ENCODE measurements around the gene FAM120C. TPM values are rescaled to one million over a fixed set of nuclear protein-coding genes. Genes with fewer than 3 reads are reported as not detected.

The FAM120C gene
- total RNA-seq, 1 experiment from 2014 or later: 10.6 TPM

DNA sequence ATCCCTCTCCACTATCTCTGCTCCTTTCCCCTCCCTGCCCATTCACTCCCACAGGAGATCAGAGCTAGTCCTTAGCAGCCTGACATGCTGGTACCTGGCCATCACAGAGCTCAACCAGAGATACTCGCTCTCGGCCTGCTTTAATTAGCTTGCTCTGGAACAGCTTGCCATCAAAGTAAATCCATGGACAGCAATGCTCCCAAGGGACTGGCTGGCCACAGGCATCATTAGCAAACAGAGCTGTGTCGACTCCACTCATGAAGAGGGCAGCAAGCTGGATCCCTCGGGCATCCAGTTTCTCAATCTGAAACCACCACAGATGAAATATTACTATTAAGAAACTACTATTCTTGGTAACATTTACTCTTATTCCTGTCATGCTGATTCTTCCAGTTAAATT, 95.4 kb downstream of the FAM120C start:
- ChIA-PET CTCF (no interaction called here), POLR2A (no interaction called here)
- ATAC-seq (no peak), DNase-seq (ENCODE audit: low spot score) (no peak)
- no peaks in the 10 kb centered on the region for H3K9me3 Mint-ChIP-seq
- TF ChIP-seq MXD4 (CRISPR knock-in tag; IDR thresholded peaks at IDR 0.05; ENCODE audit: borderline replicate concordance) (no peak), SMAD3 (CRISPR knock-in tag; IDR thresholded peaks at IDR 0.05; ENCODE audit: borderline replicate concordance) (no peak), ZNF317 (CRISPR knock-in tag; IDR thresholded peaks at IDR 0.05; ENCODE audit: borderline replicate concordance, low read depth) (no peak), NFATC4 (CRISPR knock-in tag; IDR thresholded peaks at IDR 0.05) (no peak), OVOL2 (CRISPR knock-in tag; IDR thresholded peaks at IDR 0.05; ENCODE audit: borderline replicate concordance) (no peak), NR2C2 (CRISPR knock-in tag; IDR thresholded peaks at IDR 0.05) (no peak), ATF1 (CRISPR knock-in tag; IDR thresholded peaks at IDR 0.05) (no peak), ZNF219 (CRISPR knock-in tag; IDR thresholded peaks at IDR 0.05; ENCODE audit: borderline replicate concordance) (no peak), EMX1 (CRISPR knock-in tag; IDR thresholded peaks at IDR 0.05) (no peak), ETV6 (CRISPR knock-in tag; IDR thresholded peaks at IDR 0.05) (no peak)
- TF ChIP-seq, protein P1, sequence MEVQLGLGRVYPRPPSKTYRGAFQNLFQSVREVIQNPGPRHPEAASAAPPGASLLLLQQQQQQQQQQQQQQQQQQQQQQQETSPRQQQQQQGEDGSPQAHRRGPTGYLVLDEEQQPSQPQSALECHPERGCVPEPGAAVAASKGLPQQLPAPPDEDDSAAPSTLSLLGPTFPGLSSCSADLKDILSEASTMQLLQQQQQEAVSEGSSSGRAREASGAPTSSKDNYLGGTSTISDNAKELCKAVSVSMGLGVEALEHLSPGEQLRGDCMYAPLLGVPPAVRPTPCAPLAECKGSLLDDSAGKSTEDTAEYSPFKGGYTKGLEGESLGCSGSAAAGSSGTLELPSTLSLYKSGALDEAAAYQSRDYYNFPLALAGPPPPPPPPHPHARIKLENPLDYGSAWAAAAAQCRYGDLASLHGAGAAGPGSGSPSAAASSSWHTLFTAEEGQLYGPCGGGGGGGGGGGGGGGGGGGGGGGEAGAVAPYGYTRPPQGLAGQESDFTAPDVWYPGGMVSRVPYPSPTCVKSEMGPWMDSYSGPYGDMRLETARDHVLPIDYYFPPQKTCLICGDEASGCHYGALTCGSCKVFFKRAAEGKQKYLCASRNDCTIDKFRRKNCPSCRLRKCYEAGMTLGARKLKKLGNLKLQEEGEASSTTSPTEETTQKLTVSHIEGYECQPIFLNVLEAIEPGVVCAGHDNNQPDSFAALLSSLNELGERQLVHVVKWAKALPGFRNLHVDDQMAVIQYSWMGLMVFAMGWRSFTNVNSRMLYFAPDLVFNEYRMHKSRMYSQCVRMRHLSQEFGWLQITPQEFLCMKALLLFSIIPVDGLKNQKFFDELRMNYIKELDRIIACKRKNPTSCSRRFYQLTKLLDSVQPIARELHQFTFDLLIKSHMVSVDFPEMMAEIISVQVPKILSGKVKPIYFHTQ (CRISPR knock-in tag; IDR thresholded peaks at IDR 0.05): no peak
- TF ChIP-seq, protein P2, sequence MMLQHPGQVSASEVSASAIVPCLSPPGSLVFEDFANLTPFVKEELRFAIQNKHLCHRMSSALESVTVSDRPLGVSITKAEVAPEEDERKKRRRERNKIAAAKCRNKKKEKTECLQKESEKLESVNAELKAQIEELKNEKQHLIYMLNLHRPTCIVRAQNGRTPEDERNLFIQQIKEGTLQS (CRISPR knock-in tag; conservative IDR thresholded peaks at IDR 0.05): no peak
- TF ChIP-seq, protein P3, sequence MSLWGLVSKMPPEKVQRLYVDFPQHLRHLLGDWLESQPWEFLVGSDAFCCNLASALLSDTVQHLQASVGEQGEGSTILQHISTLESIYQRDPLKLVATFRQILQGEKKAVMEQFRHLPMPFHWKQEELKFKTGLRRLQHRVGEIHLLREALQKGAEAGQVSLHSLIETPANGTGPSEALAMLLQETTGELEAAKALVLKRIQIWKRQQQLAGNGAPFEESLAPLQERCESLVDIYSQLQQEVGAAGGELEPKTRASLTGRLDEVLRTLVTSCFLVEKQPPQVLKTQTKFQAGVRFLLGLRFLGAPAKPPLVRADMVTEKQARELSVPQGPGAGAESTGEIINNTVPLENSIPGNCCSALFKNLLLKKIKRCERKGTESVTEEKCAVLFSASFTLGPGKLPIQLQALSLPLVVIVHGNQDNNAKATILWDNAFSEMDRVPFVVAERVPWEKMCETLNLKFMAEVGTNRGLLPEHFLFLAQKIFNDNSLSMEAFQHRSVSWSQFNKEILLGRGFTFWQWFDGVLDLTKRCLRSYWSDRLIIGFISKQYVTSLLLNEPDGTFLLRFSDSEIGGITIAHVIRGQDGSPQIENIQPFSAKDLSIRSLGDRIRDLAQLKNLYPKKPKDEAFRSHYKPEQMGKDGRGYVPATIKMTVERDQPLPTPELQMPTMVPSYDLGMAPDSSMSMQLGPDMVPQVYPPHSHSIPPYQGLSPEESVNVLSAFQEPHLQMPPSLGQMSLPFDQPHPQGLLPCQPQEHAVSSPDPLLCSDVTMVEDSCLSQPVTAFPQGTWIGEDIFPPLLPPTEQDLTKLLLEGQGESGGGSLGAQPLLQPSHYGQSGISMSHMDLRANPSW (CRISPR knock-in tag; conservative IDR thresholded peaks at IDR 0.05; ENCODE audit: low read depth): no peak
- no peaks in the 10 kb centered on the region for H3K27me3 Mint-ChIP-seq (ENCODE audit: low read depth)
- H3K36me3 Mint-ChIP-seq: no peaks in the 10 kb centered on the region
- no peak overlapping the region for H3K4me3 Mint-ChIP-seq
- no peak overlapping the region for H3K27ac Mint-ChIP-seq
- no peaks in the 10 kb centered on the region for H3K4me1 Mint-ChIP-seq

DNA sequence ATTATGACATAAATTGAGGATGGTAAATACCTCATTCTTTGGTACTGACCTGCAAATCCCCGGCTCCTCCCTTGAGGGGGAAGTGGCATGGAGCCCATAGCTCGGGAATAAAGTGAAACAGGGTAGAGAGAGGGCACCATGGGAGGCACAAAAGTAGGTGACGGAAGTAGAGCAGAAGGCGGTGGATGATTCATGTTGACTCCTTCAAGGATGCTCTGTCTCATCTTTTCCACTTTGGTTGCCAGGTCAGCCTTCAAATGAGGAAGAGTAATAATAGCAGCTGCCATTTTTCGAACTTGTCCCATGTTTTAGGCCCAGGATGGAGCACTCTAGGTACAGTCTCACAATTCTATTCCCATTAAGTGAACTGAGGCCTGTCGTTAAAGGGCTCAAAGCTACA, 97.4 kb downstream of the FAM120C start:
- Mint-ChIP-seq H3K27ac (no peak overlapping the region), H3K36me3 (no peaks in the 10 kb centered on the region), H3K9me3 (no peaks in the 10 kb centered on the region), H3K27me3 (ENCODE audit: low read depth) (no peaks in the 10 kb centered on the region), H3K4me3 (no peak overlapping the region), H3K4me1 (no peaks in the 10 kb centered on the region)
- TF ChIP-seq NR3C1 (CRISPR knock-in tag; conservative IDR thresholded peaks at IDR 0.05; ENCODE audit: low read depth) (no peak), RELA (CRISPR knock-in tag; IDR thresholded peaks at IDR 0.05; ENCODE audit: borderline replicate concordance) (no peak), NR2C2 (CRISPR knock-in tag; IDR thresholded peaks at IDR 0.05) (no peak)
- TF ChIP-seq, protein P4, sequence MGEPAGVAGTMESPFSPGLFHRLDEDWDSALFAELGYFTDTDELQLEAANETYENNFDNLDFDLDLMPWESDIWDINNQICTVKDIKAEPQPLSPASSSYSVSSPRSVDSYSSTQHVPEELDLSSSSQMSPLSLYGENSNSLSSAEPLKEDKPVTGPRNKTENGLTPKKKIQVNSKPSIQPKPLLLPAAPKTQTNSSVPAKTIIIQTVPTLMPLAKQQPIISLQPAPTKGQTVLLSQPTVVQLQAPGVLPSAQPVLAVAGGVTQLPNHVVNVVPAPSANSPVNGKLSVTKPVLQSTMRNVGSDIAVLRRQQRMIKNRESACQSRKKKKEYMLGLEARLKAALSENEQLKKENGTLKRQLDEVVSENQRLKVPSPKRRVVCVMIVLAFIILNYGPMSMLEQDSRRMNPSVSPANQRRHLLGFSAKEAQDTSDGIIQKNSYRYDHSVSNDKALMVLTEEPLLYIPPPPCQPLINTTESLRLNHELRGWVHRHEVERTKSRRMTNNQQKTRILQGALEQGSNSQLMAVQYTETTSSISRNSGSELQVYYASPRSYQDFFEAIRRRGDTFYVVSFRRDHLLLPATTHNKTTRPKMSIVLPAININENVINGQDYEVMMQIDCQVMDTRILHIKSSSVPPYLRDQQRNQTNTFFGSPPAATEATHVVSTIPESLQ (CRISPR knock-in tag; IDR thresholded peaks at IDR 0.05): no peak
- TF ChIP-seq, protein P5, sequence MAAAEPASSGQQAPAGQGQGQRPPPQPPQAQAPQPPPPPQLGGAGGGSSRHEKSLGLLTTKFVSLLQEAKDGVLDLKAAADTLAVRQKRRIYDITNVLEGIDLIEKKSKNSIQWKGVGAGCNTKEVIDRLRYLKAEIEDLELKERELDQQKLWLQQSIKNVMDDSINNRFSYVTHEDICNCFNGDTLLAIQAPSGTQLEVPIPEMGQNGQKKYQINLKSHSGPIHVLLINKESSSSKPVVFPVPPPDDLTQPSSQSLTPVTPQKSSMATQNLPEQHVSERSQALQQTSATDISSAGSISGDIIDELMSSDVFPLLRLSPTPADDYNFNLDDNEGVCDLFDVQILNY (CRISPR knock-in tag; IDR thresholded peaks at IDR 0.05): no peak
- ChIA-PET CTCF (no interaction called here), POLR2A (no interaction called here)
- DNase-seq (ENCODE audit: low spot score): no peak
- ATAC-seq: no peak
